ENCODE data around the gene TEX13A. TPM values are rescaled to one million over a fixed set of nuclear protein-coding genes. Genes with fewer than 3 reads are reported as not detected.

The TEX13A gene
- total RNA-seq, 1 donor from 2014 or later: not detected

DNA sequence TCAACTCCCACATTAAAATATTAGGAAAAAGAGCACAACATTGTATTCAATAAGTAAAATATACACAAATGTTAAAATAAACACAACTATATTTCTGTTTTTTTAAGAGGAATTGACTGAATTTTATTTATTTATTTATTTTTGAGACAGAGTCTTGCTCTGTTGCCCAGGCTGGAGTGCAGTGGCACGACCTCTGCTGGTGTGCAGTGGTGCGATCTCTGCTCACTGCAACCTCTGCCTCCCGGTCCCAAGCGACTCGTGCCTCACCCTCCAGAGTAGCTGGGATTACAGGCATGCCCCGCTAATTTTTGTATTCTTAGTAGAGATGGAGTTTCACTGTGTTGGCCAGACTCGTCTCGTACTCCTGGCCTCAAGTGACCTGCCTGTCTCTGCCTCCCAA is 31.4 kb downstream of the TEX13A start:
- DNase-seq (ENCODE audit: extremely low spot score, unreplicated experiment): no peak
- Mint-ChIP-seq H3K4me3 (ENCODE audit: unreplicated experiment) (no peak overlapping the region), H3K27ac (ENCODE audit: unreplicated experiment) (no peak overlapping the region), H3K4me1 (ENCODE audit: unreplicated experiment) (no peaks in the 10 kb centered on the region), H3K36me3 (ENCODE audit: unreplicated experiment) (no peaks in the 10 kb centered on the region), H3K27me3 (ENCODE audit: unreplicated experiment) (peaks cover 6% of the 10 kb centered on the region), H3K9me3 (ENCODE audit: unreplicated experiment) (no peaks in the 10 kb centered on the region)
- TF ChIP-seq, protein P1, sequence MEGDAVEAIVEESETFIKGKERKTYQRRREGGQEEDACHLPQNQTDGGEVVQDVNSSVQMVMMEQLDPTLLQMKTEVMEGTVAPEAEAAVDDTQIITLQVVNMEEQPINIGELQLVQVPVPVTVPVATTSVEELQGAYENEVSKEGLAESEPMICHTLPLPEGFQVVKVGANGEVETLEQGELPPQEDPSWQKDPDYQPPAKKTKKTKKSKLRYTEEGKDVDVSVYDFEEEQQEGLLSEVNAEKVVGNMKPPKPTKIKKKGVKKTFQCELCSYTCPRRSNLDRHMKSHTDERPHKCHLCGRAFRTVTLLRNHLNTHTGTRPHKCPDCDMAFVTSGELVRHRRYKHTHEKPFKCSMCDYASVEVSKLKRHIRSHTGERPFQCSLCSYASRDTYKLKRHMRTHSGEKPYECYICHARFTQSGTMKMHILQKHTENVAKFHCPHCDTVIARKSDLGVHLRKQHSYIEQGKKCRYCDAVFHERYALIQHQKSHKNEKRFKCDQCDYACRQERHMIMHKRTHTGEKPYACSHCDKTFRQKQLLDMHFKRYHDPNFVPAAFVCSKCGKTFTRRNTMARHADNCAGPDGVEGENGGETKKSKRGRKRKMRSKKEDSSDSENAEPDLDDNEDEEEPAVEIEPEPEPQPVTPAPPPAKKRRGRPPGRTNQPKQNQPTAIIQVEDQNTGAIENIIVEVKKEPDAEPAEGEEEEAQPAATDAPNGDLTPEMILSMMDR (IDR thresholded peaks at IDR 0.05): no peak

DNA sequence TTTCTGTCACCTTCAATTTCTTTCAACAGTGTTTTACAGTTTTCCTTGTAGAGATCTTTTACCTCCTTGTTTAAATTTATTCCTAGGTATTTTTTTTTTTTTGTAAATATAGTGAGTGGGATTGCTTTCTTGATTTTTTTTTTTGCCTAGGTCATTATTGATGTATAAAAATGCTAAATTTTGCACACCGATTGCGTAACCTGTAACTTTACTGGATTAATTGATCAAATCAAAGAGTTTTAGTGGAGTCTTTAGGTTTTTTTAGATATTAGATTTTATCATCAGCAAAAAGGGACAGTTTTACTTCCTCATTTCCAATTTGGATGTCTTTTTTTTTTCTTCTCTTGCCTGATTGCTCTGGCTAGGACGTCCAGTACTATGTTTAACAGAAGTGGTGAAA is 40.9 kb downstream of the TEX13A start:
- Mint-ChIP-seq H3K27me3 (ENCODE audit: unreplicated experiment) (no peaks in the 10 kb centered on the region), H3K27ac (ENCODE audit: unreplicated experiment) (no peak overlapping the region), H3K9me3 (ENCODE audit: unreplicated experiment) (peaks cover 34% of the 10 kb centered on the region), H3K36me3 (ENCODE audit: unreplicated experiment) (no peaks in the 10 kb centered on the region), H3K4me1 (ENCODE audit: unreplicated experiment) (no peaks in the 10 kb centered on the region), H3K4me3 (ENCODE audit: unreplicated experiment) (no peak overlapping the region)
- no peak for DNase-seq (ENCODE audit: extremely low spot score, unreplicated experiment)
- TF ChIP-seq, protein P1 (IDR thresholded peaks at IDR 0.05): no peak

DNA sequence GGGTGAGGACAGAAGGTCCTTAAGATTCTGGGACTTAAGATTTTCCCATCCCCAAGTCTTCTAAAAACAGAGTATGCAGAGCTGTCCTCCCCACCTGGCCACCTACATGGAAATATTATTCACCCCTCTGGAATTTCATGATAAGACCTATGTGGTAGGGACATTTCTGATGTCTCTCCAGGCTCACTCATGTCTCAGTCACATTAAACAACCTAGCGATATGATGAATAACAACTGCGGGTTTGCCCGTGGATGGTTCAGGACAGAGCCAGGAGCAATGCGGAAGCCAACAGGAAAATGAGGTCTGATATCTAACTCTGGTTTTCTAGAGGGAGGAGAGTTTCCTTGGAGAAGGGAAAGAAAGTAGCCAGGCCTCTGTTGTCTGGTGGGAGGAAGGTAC is 47.4 kb downstream of the TEX13A start:
- peaks cover 4% of the 10 kb centered on the region for H3K9me3 Mint-ChIP-seq (ENCODE audit: unreplicated experiment)
- DNase-seq (ENCODE audit: extremely low spot score, unreplicated experiment): no peak
- no peaks in the 10 kb centered on the region for H3K4me1 Mint-ChIP-seq (ENCODE audit: unreplicated experiment)
- H3K27ac Mint-ChIP-seq (ENCODE audit: unreplicated experiment): no peak overlapping the region
- no peak overlapping the region for H3K4me3 Mint-ChIP-seq (ENCODE audit: unreplicated experiment)
- TF ChIP-seq, protein P1 (IDR thresholded peaks at IDR 0.05): no peak
- no peaks in the 10 kb centered on the region for H3K36me3 Mint-ChIP-seq (ENCODE audit: unreplicated experiment)
- peaks cover 3% of the 10 kb centered on the region for H3K27me3 Mint-ChIP-seq (ENCODE audit: unreplicated experiment)
